HepG2 (cell line): ENCODE data around the gene PDE6H. TPM values are rescaled to one million over a fixed set of nuclear protein-coding genes. Genes with fewer than 3 reads are reported as not detected.

Source experiments
- ATAC-seq: fragments of 200-7000 bp; cut with Tn5 transposase; 3 replicates; pipeline ENCODE4 v1.9.1; 2020; ENCODE audit warnings: mild to moderate bottlenecking, moderate library complexity
- BruUV-seq: library from RNA; stranded (reverse); fragments of 400-500 nt; replicated peaks from 2 replicates; lab custom pipeline; 2021; lab: Mats Ljungman, UMichigan
- CTCF ChIA-PET: fragments of 300-600 bp; formaldehyde crosslinking; extraction: SDS; loops from one replicate; lab custom pipeline; 2021; ENCODE audit warnings: low total read pairs, inconsistent platforms, low intra/inter-chr PET ratio; lab: Yijun Ruan, JAX
- POLR2A ChIA-PET: fragments of 350-600 bp; sonication (Branson Sonifier 250); formaldehyde crosslinking; loops from one replicate; lab custom pipeline; 2020; ENCODE audit warnings: antibody characterized with exemption, inconsistent platforms; lab: Yijun Ruan, JAX
- DNase-seq: peaks from one replicate; pipeline ENCODE4 v3.0.0-alpha.2; 2015; ENCODE audit warnings: low spot score
- FAIRE-seq: peaks from 3 replicates; lab custom pipeline; 2011; peaks lifted over from hg19 to GRCh38; lab: Jason Lieb, UNC
- H2AFZ ChIP-seq: one replicate; pipeline ENCODE4 v1.6.1; 2011; ENCODE audit warnings: low read length, inconsistent platforms
- H3K27ac ChIP-seq: fragments of 300-600 bp; 3 replicates; pipeline ENCODE4 v1.8.0; 2011; ENCODE audit warnings: mixed run types, mild to moderate bottlenecking, mixed read lengths, low read length, inconsistent platforms; ENCODE audit not compliant: insufficient read depth; ENCODE audit errors: extremely low read length
- H3K27me3 ChIP-seq, 2 experiments: fragments of 200-600 bp in 1 of 2; 2 replicates in 1 of 2; 3 replicates in 1 of 2; pipeline versions ENCODE4 v1.6.0 to v1.8.0; 2011; ENCODE audit warnings: low read length in 2 of 2, mild to moderate bottlenecking in 2 of 2, moderate library complexity in 2 of 2, inconsistent platforms in 1 of 2; ENCODE audit not compliant: insufficient read depth in 2 of 2, control insufficient read depth in 1 of 2
- H3K36me3 ChIP-seq, 2 experiments: fragments of 200-600 bp in 1 of 2; replicated peaks in 1 of 2; 2 replicates in 1 of 2; 3 replicates in 1 of 2; pipeline versions ENCODE4 v1.5.1 to v1.8.0; 2011; ENCODE audit warnings: low read length in 2 of 2, inconsistent platforms in 1 of 2; ENCODE audit not compliant: insufficient read depth in 2 of 2, control insufficient read depth in 1 of 2
- H3K4me1 ChIP-seq: 2 replicates; pipeline ENCODE4 v1.5.1; 2012; ENCODE audit warnings: low read length, inconsistent platforms; ENCODE audit not compliant: insufficient read depth
- H3K4me2 ChIP-seq: 2 replicates; pipeline ENCODE4 v1.6.0; 2011; ENCODE audit warnings: low read depth, low read length, inconsistent platforms
- H3K4me3 ChIP-seq, 3 experiments: fragments of 200-600 bp in 1 of 3; sonication (generic), shearing (Covaris generic) in 1 of 3; replicated peaks in 1 of 3; 2 replicates each; pipeline ENCODE4 v1.5.1; 2011 to 2016; ENCODE audit warnings: low read length in 3 of 3, inconsistent platforms in 2 of 3, low read depth in 2 of 3, mild to moderate bottlenecking in 2 of 3, control low read depth in 1 of 3, mixed read lengths in 1 of 3; ENCODE audit not compliant: insufficient read depth in 1 of 3
- H3K79me2 ChIP-seq: one replicate; pipeline ENCODE4 v1.6.1; 2011; ENCODE audit warnings: low read length, inconsistent platforms; ENCODE audit not compliant: insufficient read depth
- H3K9ac ChIP-seq: 2 replicates; pipeline ENCODE4 v1.6.0; 2011; ENCODE audit warnings: mild to moderate bottlenecking, low read depth, low read length, inconsistent platforms; ENCODE audit not compliant: insufficient read depth
- H3K9me3 ChIP-seq: 2 replicates; pipeline ENCODE4 v1.5.1; 2012; ENCODE audit warnings: mild to moderate bottlenecking, low read length
- H4K20me1 ChIP-seq: 2 replicates; pipeline ENCODE4 v1.6.0; 2011; ENCODE audit warnings: inconsistent platforms, mild to moderate bottlenecking, low read length, moderate library complexity; ENCODE audit not compliant: insufficient read depth
- BHLHE40 ChIP-seq: IDR thresholded peaks from 2 replicates; pipeline ENCODE4 v1.6.1; 2011; ENCODE audit warnings: low read length, improper control_type of control experiment
- E2F2 ChIP-seq: sonication (generic); formaldehyde crosslinking; IDR thresholded peaks from 2 replicates; pipeline ENCODE4 v1.4.0; 2020; ENCODE audit warnings: missing genetic modification reagents, borderline replicate concordance
- GFI1 ChIP-seq: sonication (generic); formaldehyde crosslinking; IDR thresholded peaks from 2 replicates; pipeline ENCODE4 v1.5.0; 2020; ENCODE audit warnings: missing genetic modification reagents, mild to moderate bottlenecking, borderline replicate concordance
- GTF3A ChIP-seq: sonication (generic); formaldehyde crosslinking; conservative IDR thresholded peaks from 2 replicates; pipeline ENCODE4 v1.4.0; 2020; ENCODE audit warnings: mild to moderate bottlenecking, missing genetic modification reagents
- HNRNPK ChIP-seq: fragments of 200-400 bp; formaldehyde crosslinking; IDR thresholded peaks from 2 replicates; pipeline ENCODE4 v1.6.1; 2018; ENCODE audit warnings: low read length, low read depth, moderate library complexity, mild to moderate bottlenecking; ENCODE audit not compliant: poor library complexity, severe bottlenecking
- HOXA7 ChIP-seq: sonication (generic); formaldehyde crosslinking; IDR thresholded peaks from 2 replicates; pipeline ENCODE4 v1.8.1; 2022; ENCODE audit warnings: mild to moderate bottlenecking, missing genetic modification reagents, moderate library complexity
- KDM1A ChIP-seq: IDR thresholded peaks from 2 replicates; pipeline ENCODE4 v1.6.1; 2016; ENCODE audit warnings: missing compliant biosample characterization
- MAZ ChIP-seq, 2 experiments: sonication (generic) in 1 of 2; formaldehyde crosslinking in 1 of 2; IDR thresholded peaks; 2 replicates each; pipeline versions ENCODE4 v1.5.0 to v1.6.1; 2012 to 2020; ENCODE audit warnings: low read depth in 2 of 2, mild to moderate bottlenecking in 2 of 2, borderline replicate concordance in 1 of 2, improper control_type of control experiment in 1 of 2, low read length in 1 of 2, missing genetic modification reagents in 1 of 2, moderate library complexity in 1 of 2
- MYPOP ChIP-seq: sonication (generic); formaldehyde crosslinking; IDR thresholded peaks from 2 replicates; pipeline ENCODE4 v1.8.1; 2023; ENCODE audit warnings: mild to moderate bottlenecking, moderate library complexity, missing genetic modification reagents
- NAIF1 ChIP-seq: sonication (generic); formaldehyde crosslinking; IDR thresholded peaks from 2 replicates; pipeline ENCODE4 v1.5.0; 2020; ENCODE audit warnings: mild to moderate bottlenecking, missing genetic modification reagents, borderline replicate concordance
- REL ChIP-seq: sonication (generic); formaldehyde crosslinking; conservative IDR thresholded peaks from 2 replicates; pipeline ENCODE4 v1.8.0; 2022; ENCODE audit warnings: mild to moderate bottlenecking, missing genetic modification reagents, moderate library complexity
- ZNF33B ChIP-seq: sonication (generic); formaldehyde crosslinking; IDR thresholded peaks from 2 replicates; pipeline ENCODE4 v1.5.1; 2020; ENCODE audit warnings: mild to moderate bottlenecking, missing genetic modification reagents
- ZNF543 ChIP-seq: sonication (generic); formaldehyde crosslinking; IDR thresholded peaks from 2 replicates; pipeline ENCODE4 v1.4.0; 2020; ENCODE audit warnings: mild to moderate bottlenecking, missing genetic modification reagents
- ZNF775 ChIP-seq: sonication (generic); formaldehyde crosslinking; IDR thresholded peaks from 2 replicates; pipeline ENCODE4 v1.4.0; 2020; ENCODE audit warnings: missing genetic modification reagents, mild to moderate bottlenecking, moderate library complexity, borderline replicate concordance
- WGBS: methylation state at CpG from one replicate; pipeline ENCODE4 v1.1.6; 2017; ENCODE audit warnings: low lambda C conversion rate; 5-methylcytosine and 5-hydroxymethylcytosine counted together
- in situ Hi-C: cut with HindIII; loops from 2 replicates; pipeline ENCODE4 v1.10.0; 2017; ENCODE audit warnings: low pct_unique_long_range_greater_than_20kb; ENCODE audit not compliant: extremely low pct_ligation_motif_present
- intact Hi-C: fragments of 100-400 bp; cut with micrococcal nuclease; formaldehyde crosslinking; loops from one replicate; pipeline ENCODE4 v1.10.0; 2022; ENCODE audit not compliant: unreplicated experiment
- polyA plus RNA-seq, 8 experiments: library from polyadenylated mRNA; depleted of rRNA in 3 of 8; stranded (reverse) in 7 of 8; unstranded in 1 of 8; fragments of >200 nt; fragmentation: Illumina TruSeq in 4 of 8; extraction: Trizol in 4 of 8; gene quantifications; 2 replicates each; pipeline versions ENCODE4 v1.2.1 to v1.2.3, GENCODE V29; 2011 to 2016; ENCODE audit warnings: low read depth in 4 of 8, missing spikeins in 1 of 8, mixed read lengths in 1 of 8; ENCODE audit not compliant: insufficient read depth in 1 of 8
- total RNA-seq, 5 experiments: library from RNA; depleted of rRNA; stranded (reverse); fragments of >200 nt; fragmentation: Illumina TruSeq; extraction: Trizol; gene quantifications; 2 replicates each; pipeline ENCODE4 v1.2.3, GENCODE V29; 2016; ENCODE audit warnings: low read depth in 1 of 5
- TF ChIP-seq, protein P1 (sequence below): sonication (generic); formaldehyde crosslinking; IDR thresholded peaks from 2 replicates; pipeline ENCODE4 v1.5.1; 2020; ENCODE audit warnings: missing genetic modification reagents, mild to moderate bottlenecking, borderline replicate concordance
- TF ChIP-seq, protein P2 (sequence below): fragments of 450-650 bp; IDR thresholded peaks from 2 replicates; pipeline ENCODE4 v1.6.1; 2017

PDE6H gene
- total and polyA plus RNA-seq, 2 of the 13 experiments (the other 11 are each of a cell fraction or from before 2014, with no cell fraction given): not detected

- TF ChIP-seq E2F2 (CRISPR knock-in tag) (no peak), HNRNPK (no peak), MYPOP (no peak)
These were observed 9.7 kb downstream of the PDE6H start (continued) for GRCh38 chr12:14982562-14982961.

- Histone ChIP-seq H3K27ac (no peak overlapping the region), H3K27me3 (peaks cover 0 to 1% of the 10 kb centered on the region in 2 experiments; a peak in 3 of 5 replicates), H3K36me3 (no peaks in the 10 kb centered on the region), H3K4me2 (no peak overlapping the region)
- no peak for ATAC-seq
- no TSS peak for BruUV-seq
- TF ChIP-seq, protein P1, sequence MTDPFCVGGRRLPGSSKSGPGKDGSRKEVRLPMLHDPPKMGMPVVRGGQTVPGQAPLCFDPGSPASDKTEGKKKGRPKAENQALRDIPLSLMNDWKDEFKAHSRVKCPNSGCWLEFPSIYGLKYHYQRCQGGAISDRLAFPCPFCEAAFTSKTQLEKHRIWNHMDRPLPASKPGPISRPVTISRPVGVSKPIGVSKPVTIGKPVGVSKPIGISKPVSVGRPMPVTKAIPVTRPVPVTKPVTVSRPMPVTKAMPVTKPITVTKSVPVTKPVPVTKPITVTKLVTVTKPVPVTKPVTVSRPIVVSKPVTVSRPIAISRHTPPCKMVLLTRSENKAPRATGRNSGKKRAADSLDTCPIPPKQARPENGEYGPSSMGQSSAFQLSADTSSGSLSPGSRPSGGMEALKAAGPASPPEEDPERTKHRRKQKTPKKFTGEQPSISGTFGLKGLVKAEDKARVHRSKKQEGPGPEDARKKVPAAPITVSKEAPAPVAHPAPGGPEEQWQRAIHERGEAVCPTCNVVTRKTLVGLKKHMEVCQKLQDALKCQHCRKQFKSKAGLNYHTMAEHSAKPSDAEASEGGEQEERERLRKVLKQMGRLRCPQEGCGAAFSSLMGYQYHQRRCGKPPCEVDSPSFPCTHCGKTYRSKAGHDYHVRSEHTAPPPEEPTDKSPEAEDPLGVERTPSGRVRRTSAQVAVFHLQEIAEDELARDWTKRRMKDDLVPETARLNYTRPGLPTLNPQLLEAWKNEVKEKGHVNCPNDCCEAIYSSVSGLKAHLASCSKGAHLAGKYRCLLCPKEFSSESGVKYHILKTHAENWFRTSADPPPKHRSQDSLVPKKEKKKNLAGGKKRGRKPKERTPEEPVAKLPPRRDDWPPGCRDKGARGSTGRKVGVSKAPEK: no peak
- TF ChIP-seq MAZ (IDR thresholded peaks at IDR 0.05; ENCODE audit: borderline replicate concordance, low read depth, low read length): no peak
- TF ChIP-seq MAZ (CRISPR knock-in tag; IDR thresholded peaks at IDR 0.05; ENCODE audit: low read depth): no peak
- TF ChIP-seq, protein P2, sequence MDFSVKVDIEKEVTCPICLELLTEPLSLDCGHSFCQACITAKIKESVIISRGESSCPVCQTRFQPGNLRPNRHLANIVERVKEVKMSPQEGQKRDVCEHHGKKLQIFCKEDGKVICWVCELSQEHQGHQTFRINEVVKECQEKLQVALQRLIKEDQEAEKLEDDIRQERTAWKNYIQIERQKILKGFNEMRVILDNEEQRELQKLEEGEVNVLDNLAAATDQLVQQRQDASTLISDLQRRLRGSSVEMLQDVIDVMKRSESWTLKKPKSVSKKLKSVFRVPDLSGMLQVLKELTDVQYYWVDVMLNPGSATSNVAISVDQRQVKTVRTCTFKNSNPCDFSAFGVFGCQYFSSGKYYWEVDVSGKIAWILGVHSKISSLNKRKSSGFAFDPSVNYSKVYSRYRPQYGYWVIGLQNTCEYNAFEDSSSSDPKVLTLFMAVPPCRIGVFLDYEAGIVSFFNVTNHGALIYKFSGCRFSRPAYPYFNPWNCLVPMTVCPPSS: no peak
- no peak for TF ChIP-seq NAIF1
- TF ChIP-seq ZNF543: no peak
- TF ChIP-seq GTF3A (CRISPR knock-in tag): no peak
- no peak for TF ChIP-seq REL (CRISPR knock-in tag)
- no peak for TF ChIP-seq KDM1A (CRISPR knock-in tag)
- TF ChIP-seq GFI1: no peak
- no peak for TF ChIP-seq BHLHE40
- TF ChIP-seq ZNF33B (CRISPR knock-in tag): no peak
- TF ChIP-seq ZNF775 (CRISPR knock-in tag): no peak
- TF ChIP-seq HOXA7 (CRISPR knock-in tag): no peak
- TF ChIP-seq, all 625 proteins: peak for 0
- CTCF ChIA-PET: no interaction called here
- in situ Hi-C loops (no loop called here), intact Hi-C loops (no loop called here)
- WGBS: 0% methylated on average over 2 of the region's 2 CpGs
- H3K4me3 ChIP-seq: no peak overlapping the region
- H3K79me2 ChIP-seq: no peaks in the 10 kb centered on the region
- no peak overlapping the region for H2AFZ ChIP-seq
- DNase-seq (no peak), FAIRE-seq (no peak)
- no peaks in the 10 kb centered on the region for H3K4me1 ChIP-seq
- no peaks in the 10 kb centered on the region for H4K20me1 ChIP-seq
- H3K9ac ChIP-seq: no peak overlapping the region
- POLR2A ChIA-PET: no interaction called here
- no peaks in the 10 kb centered on the region for H3K9me3 ChIP-seq
These were observed 10.1 kb downstream of the PDE6H start for GRCh38 chr12:14982991-14983390.
